SK-N-SH treated with all-trans-retinoic acid at 6 μM for 48 hours (cell line): Measurements from ENCODE around the gene ANKRD26.

ENCODE experiments used
- ARNTL ChIP-seq: fragments of 450-650 bp; formaldehyde crosslinking; IDR thresholded peaks from 2 replicates; pipeline ENCODE4 v1.5.0; 2020; ENCODE audit warnings: low read depth, mild to moderate bottlenecking, moderate library complexity, borderline replicate concordance
- CREB5 ChIP-seq: fragments of 250-450 bp; sonication (Bioruptor Pico); IDR thresholded peaks from 2 replicates; pipeline ENCODE4 v1.5.1; 2020; ENCODE audit warnings: low read depth, mild to moderate bottlenecking, moderate library complexity
- ESRRG ChIP-seq: fragments of 250-450 bp; sonication (Bioruptor Pico); IDR thresholded peaks from 2 replicates; pipeline ENCODE4 v1.6.1; 2021; ENCODE audit warnings: mild to moderate bottlenecking
- SNAI2 ChIP-seq: fragments of 250-450 bp; sonication (Bioruptor Pico); IDR thresholded peaks from 2 replicates; pipeline ENCODE4 v1.5.0; 2020; ENCODE audit warnings: mild to moderate bottlenecking, moderate library complexity
- TF ChIP-seq, protein P1 (sequence below): fragments of 250-450 bp; sonication (Bioruptor Pico); IDR thresholded peaks from 2 replicates; pipeline ENCODE4 v1.8.0; 2020; ENCODE audit warnings: mild to moderate bottlenecking, moderate library complexity, borderline replicate concordance

- TF ChIP-seq CREB5 (CRISPR knock-in tag) (no peak), ESRRG (CRISPR knock-in tag) (no peak), ARNTL (CRISPR knock-in tag) (no peak), SNAI2 (CRISPR knock-in tag) (no peak)
- TF ChIP-seq, protein P1, sequence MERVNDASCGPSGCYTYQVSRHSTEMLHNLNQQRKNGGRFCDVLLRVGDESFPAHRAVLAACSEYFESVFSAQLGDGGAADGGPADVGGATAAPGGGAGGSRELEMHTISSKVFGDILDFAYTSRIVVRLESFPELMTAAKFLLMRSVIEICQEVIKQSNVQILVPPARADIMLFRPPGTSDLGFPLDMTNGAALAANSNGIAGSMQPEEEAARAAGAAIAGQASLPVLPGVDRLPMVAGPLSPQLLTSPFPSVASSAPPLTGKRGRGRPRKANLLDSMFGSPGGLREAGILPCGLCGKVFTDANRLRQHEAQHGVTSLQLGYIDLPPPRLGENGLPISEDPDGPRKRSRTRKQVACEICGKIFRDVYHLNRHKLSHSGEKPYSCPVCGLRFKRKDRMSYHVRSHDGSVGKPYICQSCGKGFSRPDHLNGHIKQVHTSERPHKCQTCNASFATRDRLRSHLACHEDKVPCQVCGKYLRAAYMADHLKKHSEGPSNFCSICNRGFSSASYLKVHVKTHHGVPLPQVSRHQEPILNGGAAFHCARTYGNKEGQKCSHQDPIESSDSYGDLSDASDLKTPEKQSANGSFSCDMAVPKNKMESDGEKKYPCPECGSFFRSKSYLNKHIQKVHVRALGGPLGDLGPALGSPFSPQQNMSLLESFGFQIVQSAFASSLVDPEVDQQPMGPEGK (CRISPR knock-in tag): no peak
These were observed 140.0 kb downstream of the ANKRD26 start for GRCh38 chr10:26960308-26960707.
